ENCODE data around the gene MMP2.

The MMP2 gene

GRCh38 chr16:55515111-55515510, 36.1 kb downstream of the MMP2 start:
- DNase-seq (ENCODE audit: low read depth) = no peak

GRCh38 chr16:55521792-55522191, 42.8 kb downstream of the MMP2 start:
- no peak for DNase-seq (ENCODE audit: low read depth)

GRCh38 chr16:55526441-55526840, 47.4 kb downstream of the MMP2 start:
- no peak for DNase-seq (ENCODE audit: low read depth)

- no peak for DNase-seq (ENCODE audit: low read depth)
These were observed 48.9 kb downstream of the MMP2 start for GRCh38 chr16:55527885-55528284.

GRCh38 chr16:55529018-55529417, 50.0 kb downstream of the MMP2 start:
- no peak for DNase-seq (ENCODE audit: low read depth)

GRCh38 chr16:55530316-55530856, 51.4 kb downstream of the MMP2 start:
- no peak for DNase-seq (ENCODE audit: low read depth)

GRCh38 chr16:55532227-55532626, 53.2 kb downstream of the MMP2 start:
- no peak for DNase-seq (ENCODE audit: low read depth)

- DNase-seq (ENCODE audit: low read depth) = no peak
These were observed 55.8 kb downstream of the MMP2 start for GRCh38 chr16:55534756-55535155.

GRCh38 chr16:55539049-55539448, 60.1 kb downstream of the MMP2 start:
- DNase-seq (ENCODE audit: low read depth) = no peak

- no peak for DNase-seq (ENCODE audit: low read depth)
These were observed 60.5 kb downstream of the MMP2 start for GRCh38 chr16:55539488-55539887.

GRCh38 chr16:55540221-55540620, 61.2 kb downstream of the MMP2 start:
- DNase-seq (ENCODE audit: low read depth) = no peak

- DNase-seq (ENCODE audit: low read depth) = no peak
These were observed 63.6 kb downstream of the MMP2 start for GRCh38 chr16:55542459-55543082.

- DNase-seq (ENCODE audit: low read depth) = no peak
These were observed 64.5 kb downstream of the MMP2 start for GRCh38 chr16:55543472-55543871.

- no peak for DNase-seq (ENCODE audit: low read depth)
These were observed 73.6 kb downstream of the MMP2 start for GRCh38 chr16:55552621-55553020.

- DNase-seq (ENCODE audit: low read depth) = no peak
These were observed 76.4 kb downstream of the MMP2 start for GRCh38 chr16:55555436-55555835.

Data from stimulated activated CD8-positive, alpha-beta memory T cell treated with anti-CD3 and anti-CD28 coated beads, Interleukin-15, amount 100 ng/mL, for 24 hours (primary cell).